Fibroblast of the aortic adventitia (primary cell): Measurements from ENCODE around the gene PDCD7. TPM values are rescaled to one million over a fixed set of nuclear protein-coding genes. Genes with fewer than 3 reads are reported as not detected.
"Not testable (repeated sequence)": the region's sequence is repeated elsewhere in the genome, so short reads cannot be mapped to it uniquely, and the experiment has no call there.

Source experiments
- DNase-seq: peaks from one replicate; pipeline ENCODE4 v3.0.0-alpha.2; 2010; ENCODE audit warnings: low read depth
- H3K4me3 ChIP-seq: 2 replicates; pipeline ENCODE4 v1.5.1; 2011; ENCODE audit warnings: low read depth, mild to moderate bottlenecking, control low read depth, low read length, moderate library complexity
- total RNA-seq: library from RNA; depleted of rRNA; stranded (reverse); fragments of >200 nt; gene quantifications from 2 replicates; pipeline ENCODE4 v1.2.3, GENCODE V29; 2012; ENCODE audit warnings: low replicate concordance
- TF ChIP-seq, protein P1 (sequence below): IDR thresholded peaks from 2 replicates; pipeline ENCODE4 v1.5.1; 2011; ENCODE audit warnings: mild to moderate bottlenecking, low read length, control low read depth, inconsistent platforms; ENCODE audit not compliant: insufficient read depth

The PDCD7 gene
- total RNA-seq, 1 donor: 15.7 TPM

DNA sequence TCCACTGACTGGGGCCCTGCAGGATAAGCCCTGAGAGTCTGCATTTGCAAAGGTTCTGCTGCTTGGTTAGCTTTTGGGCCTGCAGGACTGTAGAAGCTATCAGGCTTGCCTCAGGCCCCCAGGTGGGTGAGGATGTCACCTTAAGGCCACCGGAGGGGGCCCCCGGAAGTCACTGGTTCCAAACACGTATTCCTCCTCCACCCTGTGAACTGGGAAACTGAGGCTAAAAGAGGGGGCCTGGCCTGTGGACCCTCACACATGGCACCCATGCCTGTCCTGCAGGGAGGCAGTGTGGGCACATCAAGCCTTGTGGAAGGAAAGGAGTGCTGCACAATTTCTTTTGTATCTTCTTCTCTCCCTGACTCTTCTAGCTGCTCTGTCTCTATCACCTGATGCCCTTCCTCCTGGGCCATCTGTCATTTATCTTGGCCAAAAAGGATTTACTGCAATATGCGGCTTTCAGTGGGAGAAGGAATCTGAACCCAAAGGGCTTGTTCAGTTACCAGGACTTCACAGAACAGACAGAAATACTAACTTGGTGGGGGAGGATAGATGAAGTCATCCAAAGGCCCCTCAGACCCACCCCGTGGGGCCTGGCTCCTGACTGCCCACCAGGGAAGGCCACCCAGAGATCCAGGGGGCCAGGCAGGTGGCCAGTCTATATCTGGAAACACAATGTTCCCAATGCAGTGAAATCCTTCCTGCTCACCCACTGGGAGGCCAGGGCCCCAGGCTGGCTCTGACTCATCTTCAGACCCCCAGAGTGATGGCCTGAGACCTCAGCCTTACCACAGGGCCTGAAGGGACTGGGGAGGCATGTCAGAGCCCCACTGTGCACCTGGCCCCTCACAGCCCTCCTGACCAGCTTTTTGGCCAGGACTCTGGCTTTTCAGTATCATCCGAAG lies 36.9 kb downstream of the PDCD7 start:
- no peak overlapping the region for H3K4me3 ChIP-seq
- TF ChIP-seq, protein P1, sequence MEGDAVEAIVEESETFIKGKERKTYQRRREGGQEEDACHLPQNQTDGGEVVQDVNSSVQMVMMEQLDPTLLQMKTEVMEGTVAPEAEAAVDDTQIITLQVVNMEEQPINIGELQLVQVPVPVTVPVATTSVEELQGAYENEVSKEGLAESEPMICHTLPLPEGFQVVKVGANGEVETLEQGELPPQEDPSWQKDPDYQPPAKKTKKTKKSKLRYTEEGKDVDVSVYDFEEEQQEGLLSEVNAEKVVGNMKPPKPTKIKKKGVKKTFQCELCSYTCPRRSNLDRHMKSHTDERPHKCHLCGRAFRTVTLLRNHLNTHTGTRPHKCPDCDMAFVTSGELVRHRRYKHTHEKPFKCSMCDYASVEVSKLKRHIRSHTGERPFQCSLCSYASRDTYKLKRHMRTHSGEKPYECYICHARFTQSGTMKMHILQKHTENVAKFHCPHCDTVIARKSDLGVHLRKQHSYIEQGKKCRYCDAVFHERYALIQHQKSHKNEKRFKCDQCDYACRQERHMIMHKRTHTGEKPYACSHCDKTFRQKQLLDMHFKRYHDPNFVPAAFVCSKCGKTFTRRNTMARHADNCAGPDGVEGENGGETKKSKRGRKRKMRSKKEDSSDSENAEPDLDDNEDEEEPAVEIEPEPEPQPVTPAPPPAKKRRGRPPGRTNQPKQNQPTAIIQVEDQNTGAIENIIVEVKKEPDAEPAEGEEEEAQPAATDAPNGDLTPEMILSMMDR: no peak
- no peak for DNase-seq

DNA sequence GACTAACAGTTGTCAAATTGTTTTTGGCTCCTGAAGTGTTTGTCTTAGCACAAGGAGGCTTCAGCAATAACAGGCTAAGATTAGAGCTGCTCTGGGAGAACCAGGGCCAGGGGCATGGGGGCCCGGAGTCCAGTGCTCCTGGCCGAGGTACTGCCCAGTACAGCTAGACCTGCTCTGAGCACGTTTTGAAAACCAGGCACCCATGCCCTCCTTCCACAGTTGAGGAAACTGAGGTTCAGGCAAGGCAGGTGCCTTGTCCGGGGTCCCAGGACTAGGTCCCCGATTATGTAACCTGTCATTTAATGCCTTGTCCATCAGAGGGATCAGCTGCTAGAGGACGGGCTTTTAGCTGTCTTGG lies 37.9 kb downstream of the PDCD7 start:
- TF ChIP-seq, protein P1: no peak
- no peak for DNase-seq
- H3K4me3 ChIP-seq: no peak overlapping the region

DNA sequence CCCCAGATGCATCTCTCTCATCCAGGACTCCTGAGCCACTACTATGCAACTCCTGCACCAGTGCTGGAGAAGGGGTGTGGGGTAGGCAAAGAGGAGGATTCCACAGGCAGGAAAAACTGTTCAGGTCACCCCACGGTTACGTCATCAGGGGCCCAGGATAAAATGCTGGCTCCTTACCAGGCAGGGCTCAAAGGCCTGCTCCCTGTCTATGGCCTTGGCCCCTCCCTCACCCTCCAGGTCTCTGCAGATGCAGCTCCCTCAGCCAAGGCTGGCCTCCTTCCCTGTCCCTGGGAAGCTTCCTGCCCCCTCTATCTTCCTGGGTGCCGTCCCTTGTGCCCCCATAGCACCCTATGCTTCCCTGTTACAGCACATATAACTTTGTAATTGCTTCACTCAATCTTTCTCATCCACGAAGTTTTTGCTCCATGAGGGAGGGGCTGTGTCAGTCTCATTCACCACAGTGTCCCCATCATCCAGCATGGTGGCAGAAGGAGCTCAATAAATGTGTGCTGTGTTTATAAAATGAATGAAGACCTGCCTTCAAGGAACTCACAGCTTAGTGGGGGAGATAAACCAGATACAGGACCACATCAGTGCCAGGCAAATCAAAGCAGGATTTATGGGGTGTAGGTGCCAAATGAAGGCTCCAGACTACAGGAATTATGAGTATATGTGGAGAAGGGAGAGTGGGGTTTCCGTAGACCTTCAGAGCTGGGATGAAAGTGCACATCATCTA lies 38.4 kb downstream of the PDCD7 start:
- H3K4me3 ChIP-seq: no peak overlapping the region
- no peak for DNase-seq
- TF ChIP-seq, protein P1: no peak

DNA sequence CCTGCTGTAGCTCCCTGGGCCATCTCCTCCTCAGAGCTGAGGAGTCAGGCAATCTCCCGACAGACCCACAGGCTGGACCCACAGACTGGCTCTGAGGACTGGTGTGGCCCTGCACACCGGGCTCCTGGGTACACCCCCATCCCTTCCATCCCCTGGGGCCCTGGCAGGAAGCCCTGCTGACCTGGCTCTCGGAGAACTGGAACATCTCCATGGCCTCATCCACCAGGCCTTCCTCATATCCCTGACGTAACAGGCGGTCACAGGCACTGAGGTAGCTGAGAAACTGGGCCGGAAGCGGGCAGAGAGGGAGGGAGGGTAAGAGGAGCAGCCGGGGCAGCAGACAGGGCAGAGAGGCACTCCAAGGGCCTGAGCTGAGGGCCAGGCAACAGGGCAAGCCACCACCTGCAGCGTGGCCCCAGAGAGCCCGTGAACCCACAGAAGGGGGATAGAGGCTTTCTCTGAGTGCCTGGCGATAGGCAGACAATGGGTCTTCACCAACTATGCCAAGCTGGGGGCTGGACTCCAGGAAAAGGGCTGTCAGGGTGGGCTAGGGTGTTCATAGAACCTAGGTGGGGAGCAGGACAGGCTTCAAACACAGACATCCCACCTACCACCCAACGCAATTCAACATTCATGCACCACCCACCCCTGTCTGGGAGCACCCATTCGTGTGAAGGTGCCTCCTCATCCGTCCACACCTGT lies 39.2 kb downstream of the PDCD7 start:
- DNase-seq: no peak
- H3K4me3 ChIP-seq: no peak overlapping the region
- TF ChIP-seq, protein P1: no peak

DNA sequence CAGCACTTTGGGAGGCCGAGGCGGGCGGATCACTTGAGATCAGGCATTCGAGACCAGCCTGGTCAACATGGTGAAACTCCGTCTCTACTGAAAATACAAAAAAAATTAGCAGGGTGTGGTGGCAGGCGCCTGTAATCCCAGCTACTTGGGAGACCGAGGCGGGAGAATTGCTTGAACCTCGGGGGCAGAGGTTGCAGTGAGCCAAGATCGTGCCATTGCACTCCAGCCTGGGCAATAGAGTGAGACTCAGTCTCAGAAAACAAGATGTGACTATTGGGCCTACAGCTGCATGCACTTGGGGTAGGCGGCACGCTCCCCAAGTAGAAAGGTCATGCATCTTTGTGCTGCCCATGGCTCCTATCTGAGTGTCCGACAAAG lies 39.8 kb downstream of the PDCD7 start:
- not testable (repeated sequence) for H3K4me3 ChIP-seq

DNA sequence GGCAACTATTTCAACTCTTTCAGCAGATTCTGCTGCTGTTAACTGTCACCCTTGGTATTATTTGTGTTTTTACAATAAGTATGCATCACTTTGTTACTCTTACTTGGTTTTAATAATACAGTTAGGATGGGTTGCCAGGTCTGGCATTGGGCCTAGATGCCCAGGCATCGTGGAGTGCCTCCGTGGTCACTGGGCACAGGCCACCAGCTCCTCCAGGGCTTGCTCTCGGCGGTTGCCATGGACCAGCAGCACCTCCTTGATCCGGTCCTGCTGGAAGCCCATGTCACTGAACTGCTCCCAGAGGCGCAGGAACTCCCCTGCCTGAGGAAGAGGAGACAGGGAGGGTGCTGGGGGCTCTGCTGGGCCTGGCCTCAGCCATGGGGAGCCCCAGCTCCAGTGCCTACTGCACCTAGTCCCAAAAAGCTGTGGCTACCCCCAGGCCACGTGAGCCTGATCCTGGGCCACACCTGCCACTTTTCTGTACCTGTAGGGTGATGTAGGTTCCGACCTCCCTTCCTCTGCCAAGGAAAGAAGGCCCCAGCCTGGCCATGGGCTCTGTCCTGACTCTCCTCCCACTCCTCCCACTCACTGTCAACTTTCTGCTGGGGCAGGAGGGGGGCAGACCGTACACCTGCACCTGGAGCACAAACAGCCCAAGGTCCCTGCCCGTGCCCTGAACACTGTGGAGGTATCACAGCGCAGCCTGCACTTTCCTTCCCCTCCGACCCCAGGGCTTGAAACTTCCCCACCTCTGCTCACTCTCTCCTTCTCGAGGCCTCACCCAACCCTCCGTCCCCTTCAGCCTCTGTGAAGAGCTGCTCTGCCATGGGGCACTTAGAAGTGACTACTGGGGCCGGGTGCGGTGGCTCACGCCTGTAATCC lies 40.5 kb downstream of the PDCD7 start:
- DNase-seq: no peak
- TF ChIP-seq, protein P1: no peak
- no peak overlapping the region for H3K4me3 ChIP-seq

More for the DNA sequence above, 39.8 kb downstream of the PDCD7 start:
- DNase-seq: not testable (repeated sequence)
